ENCODE results near the gene POU2F3. TPM values are rescaled to one million over a fixed set of nuclear protein-coding genes. Genes with fewer than 3 reads are reported as not detected.

POU2F3 gene
- polyA plus RNA-seq, 1 experiment = not detected

GRCh38 chr11:120308081-120308480 is 68.1 kb downstream of the POU2F3 start:
- H3K9me3 ChIP-seq (ENCODE audit: control insufficient read depth, insufficient read depth, low read length) = no peaks in the 10 kb centered on the region
- no peak for TF ChIP-seq CTCF (IDR thresholded peaks at IDR 0.05; ENCODE audit: low read depth, low read length)
- H3K27ac ChIP-seq (ENCODE audit: low read depth, low read length) = no peak overlapping the region
- no peak for DNase-seq (ENCODE audit: low read depth, low spot score)
- ChIA-PET CTCF (interaction anchor here (1.3 to 13.1 kb wide), 3 partner anchors 8 to 138 kb away, joined by 5 to 301 read pairs (median 156); no protein-coding TSS in a partner anchor), POLR2A (no interaction called here)
- peaks cover 13% of the 10 kb centered on the region for H3K27me3 ChIP-seq (ENCODE audit: control insufficient read depth, insufficient read depth, low read length)
- H3K4me3 ChIP-seq (ENCODE audit: low read depth, low read length) = no peak overlapping the region

DNA sequence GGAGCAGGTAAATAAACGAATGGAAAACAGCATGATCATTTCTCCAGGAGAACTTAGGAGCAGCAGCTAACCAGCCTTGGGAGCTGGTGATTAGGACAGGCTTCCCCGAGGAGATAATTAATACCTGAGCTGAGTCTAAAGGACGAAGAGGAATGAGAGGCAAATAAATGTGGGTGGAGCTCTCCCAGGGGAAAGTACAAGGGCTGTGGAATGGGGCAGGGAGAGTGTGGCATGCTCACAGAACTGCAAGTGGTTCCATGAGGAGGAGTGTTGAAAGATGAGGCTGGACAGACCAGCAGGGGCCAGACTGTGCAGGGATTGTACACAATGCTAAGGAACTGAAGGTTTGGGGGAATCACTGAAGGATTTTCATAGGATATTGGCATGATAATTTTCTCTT is 70.9 kb downstream of the POU2F3 start:
- ChIA-PET POLR2A (no interaction called here), CTCF (interaction anchor here (0.9 to 1.2 kb wide), 2 partner anchors 11 to 75 kb away, joined by 3 read pairs; no protein-coding TSS in a partner anchor)
- DNase-seq (ENCODE audit: low read depth, low spot score) = no peak

GRCh38 chr11:120314861-120315260 is 74.9 kb downstream of the POU2F3 start:
- TF ChIP-seq CTCF (IDR thresholded peaks at IDR 0.05; ENCODE audit: low read depth, low read length) = no peak
- H3K4me3 ChIP-seq (ENCODE audit: low read depth, low read length) = no peak overlapping the region
- DNase-seq (ENCODE audit: low read depth, low spot score) = no peak
- H3K27ac ChIP-seq (ENCODE audit: low read depth, low read length) = no peak overlapping the region
- no peaks in the 10 kb centered on the region for H3K9me3 ChIP-seq (ENCODE audit: control insufficient read depth, insufficient read depth, low read length)
- POLR2A ChIA-PET = no interaction called here
- peaks cover 27% of the 10 kb centered on the region for H3K27me3 ChIP-seq (ENCODE audit: control insufficient read depth, insufficient read depth, low read length)
- CTCF ChIA-PET = interaction anchor here (3.3 kb wide), 1 partner anchor 12 kb away, joined by 17 read pairs; no protein-coding TSS in a partner anchor

More for the DNA sequence above, 70.9 kb downstream of the POU2F3 start:
- H3K27ac ChIP-seq (ENCODE audit: low read depth, low read length) = no peak overlapping the region
- TF ChIP-seq CTCF (IDR thresholded peaks at IDR 0.05; ENCODE audit: low read depth, low read length) = no peak
- H3K9me3 ChIP-seq (ENCODE audit: control insufficient read depth, insufficient read depth, low read length) = no peaks in the 10 kb centered on the region
- H3K4me3 ChIP-seq (ENCODE audit: low read depth, low read length) = no peak overlapping the region
- peaks cover 14% of the 10 kb centered on the region for H3K27me3 ChIP-seq (ENCODE audit: control insufficient read depth, insufficient read depth, low read length)

- no peak overlapping the region for H3K27ac ChIP-seq (ENCODE audit: low read depth, low read length)
- DNase-seq (ENCODE audit: low read depth, low spot score) = no peak
- CTCF ChIA-PET = interaction anchor here (0.5 to 2.2 kb wide), 4 partner anchors 10 to 82 kb away, joined by 4 to 15 read pairs (median 6); no protein-coding TSS in a partner anchor
- TF ChIP-seq CTCF (IDR thresholded peaks at IDR 0.05; ENCODE audit: low read depth, low read length) = no peak
- POLR2A ChIA-PET = no interaction called here
- H3K9me3 ChIP-seq (ENCODE audit: control insufficient read depth, insufficient read depth, low read length) = no peaks in the 10 kb centered on the region
- H3K27me3 ChIP-seq (ENCODE audit: control insufficient read depth, insufficient read depth, low read length) = peaks cover 14% of the 10 kb centered on the region
- no peak overlapping the region for H3K4me3 ChIP-seq (ENCODE audit: low read depth, low read length)
Measured at GRCh38 chr11:120316880-120317688, 77.1 kb downstream of the POU2F3 start.
